ENCODE measurements around the gene BUB1. TPM values are rescaled to one million over a fixed set of nuclear protein-coding genes. Genes with fewer than 3 reads are reported as not detected.
"Not testable (repeated sequence)": the region's sequence is repeated elsewhere in the genome, so short reads cannot be mapped to it uniquely, and the experiment has no call there.

Gene BUB1
- total RNA-seq, 4 donors from 2014 or later, result 1.3 to 15.1 (median 4.0) TPM

GRCh38 chr2:110603917-110604591 lies 73.8 kb downstream of the BUB1 start:
- H3K27me3 ChIP-seq; intact Hi-C loops (cut with DNase I; ENCODE audit: low total_unique reads); H3K36me3 ChIP-seq; H3K9me3 ChIP-seq; H3K27ac ChIP-seq; H3K4me1 ChIP-seq; in situ Hi-C loops (cut with MboI; ENCODE audit: low pct_ligation_motif_present in 1 of 4, low pct_unique_long_range_greater_than_20kb in 1 of 4, low sequenced_read_pairs in 3 of 4); H3K4me3 ChIP-seq; DNase-seq: not testable (repeated sequence)
- no CpG with 5 or more reads among the region's 8 CpGs for WGBS, 2 donors (ENCODE audit: low coverage in 1 of 2)

GRCh38 chr2:110602139-110602538 lies 75.7 kb downstream of the BUB1 start:
- H3K27me3 ChIP-seq; H3K4me3 ChIP-seq; H3K4me1 ChIP-seq; intact Hi-C loops (cut with DNase I; ENCODE audit: low total_unique reads); H3K27ac ChIP-seq; in situ Hi-C loops (cut with MboI; ENCODE audit: low pct_ligation_motif_present in 1 of 4, low pct_unique_long_range_greater_than_20kb in 1 of 4, low sequenced_read_pairs in 3 of 4); H3K9me3 ChIP-seq; H3K36me3 ChIP-seq; DNase-seq: not testable (repeated sequence)
- no CpG with 5 or more reads among the region's 9 CpGs for WGBS, 2 donors (ENCODE audit: low coverage in 1 of 2)

- H3K4me1 ChIP-seq; H3K9me3 ChIP-seq; in situ Hi-C loops (cut with MboI; ENCODE audit: low pct_ligation_motif_present in 1 of 4, low pct_unique_long_range_greater_than_20kb in 1 of 4, low sequenced_read_pairs in 3 of 4); H3K27me3 ChIP-seq; DNase-seq; H3K36me3 ChIP-seq; H3K27ac ChIP-seq; H3K4me3 ChIP-seq; intact Hi-C loops (cut with DNase I; ENCODE audit: low total_unique reads): not testable (repeated sequence)
- no CpG with 5 or more reads among the region's 2 CpGs for WGBS, 2 donors (ENCODE audit: low coverage in 1 of 2)
These were observed 85.9 kb downstream of the BUB1 start for GRCh38 chr2:110591973-110592372.

- DNase-seq; H3K36me3 ChIP-seq; H3K9me3 ChIP-seq; intact Hi-C loops (cut with DNase I; ENCODE audit: low total_unique reads); H3K27me3 ChIP-seq; H3K4me1 ChIP-seq; H3K4me3 ChIP-seq; H3K27ac ChIP-seq; in situ Hi-C loops (cut with MboI; ENCODE audit: low pct_ligation_motif_present in 1 of 4, low pct_unique_long_range_greater_than_20kb in 1 of 4, low sequenced_read_pairs in 3 of 4): not testable (repeated sequence)
- WGBS, 2 donors (ENCODE audit: low coverage in 1 of 2), result no CpG with 5 or more reads among the region's 15 CpGs
These were observed 88.1 kb downstream of the BUB1 start for GRCh38 chr2:110589677-110590330.

GRCh38 chr2:110588520-110588919 lies 89.3 kb downstream of the BUB1 start:
- H3K4me3 ChIP-seq; DNase-seq; H3K27me3 ChIP-seq; H3K9me3 ChIP-seq; in situ Hi-C loops (cut with MboI; ENCODE audit: low pct_ligation_motif_present in 1 of 4, low pct_unique_long_range_greater_than_20kb in 1 of 4, low sequenced_read_pairs in 3 of 4); intact Hi-C loops (cut with DNase I; ENCODE audit: low total_unique reads); H3K36me3 ChIP-seq; H3K4me1 ChIP-seq; H3K27ac ChIP-seq: not testable (repeated sequence)
- no CpG with 5 or more reads among the region's 1 CpG for WGBS, 2 donors (ENCODE audit: low coverage in 1 of 2)

Other genes with a start within 250 kb of the BUB1 start
- 1 to 10 TPM in 2 of 4 donors, not detected in 2; 1.6 to 3.4 TPM for gene LIMS4, start 205.2 kb downstream of the BUB1 start, total RNA-seq
- 10 to 100 TPM in 3 of 4 donors, 1 to 10 TPM in 1; 9.0 to 46.5 (median 36.0) TPM for gene RGPD6, start 100.8 kb downstream of the BUB1 start, total RNA-seq
- 1 to 10 TPM in 2 of 4 donors, under 1 TPM in 1, not detected in 1; 0.55 to 5.2 (median 1.1) TPM for gene ACOXL, start 54.5 kb upstream of the BUB1 start, total RNA-seq